Measurements from ENCODE around the gene KAT2B. TPM values are rescaled to one million over a fixed set of nuclear protein-coding genes. Genes with fewer than 3 reads are reported as not detected.

Gene KAT2B
- total RNA-seq = 3.4 and 7.2 TPM in 2 replicates

GRCh38 chr3:20039765-20040547 lies at the start of gene KAT2B:
KAT2B (plus strand) TSS chr3:20040446; CDS start chr3:20040478, 32 bp downstream.

GRCh38 chr3:20012164-20012563 lies 28.1 kb upstream of the KAT2B start, which contains the start of gene PP2D1:
PP2D1 (minus strand) TSS chr3:20012264; CDS start chr3:20012072, 192 bp downstream.

GRCh38 chr3:20185679-20186599 lies 145.7 kb downstream of the KAT2B start, which contains the start of gene SGO1:
SGO1 (minus strand) TSS chr3:20186206; CDS start chr3:20184027, 2,179 bp downstream.

Other genes starting within 250 kb of the KAT2B start
- 1.4 TPM in 1 of 2 replicates, not detected in the other for gene EFHB, start 106.2 kb upstream of the KAT2B start, total RNA-seq
- 41.8 and 60.7 TPM in 2 replicates for gene RAB5A, start 93.3 kb upstream of the KAT2B start, total RNA-seq
- not detected in 2 replicates for gene PP2D1, start 28.2 kb upstream of the KAT2B start, total RNA-seq
- 0.21 and 0.72 TPM in 2 replicates for gene SGO1, start 145.8 kb downstream of the KAT2B start, total RNA-seq

All from tracheal epithelial cell (primary cell).